ENCODE data around the gene ACSM4. TPM values are rescaled to one million over a fixed set of nuclear protein-coding genes. Genes with fewer than 3 reads are reported as not detected.
A peak's percentile ranks its signal among the peaks of the same experiment; 100 is the strongest.

Gene ACSM4
- total and polyA plus RNA-seq, 7 donors, result not detected

DNA sequence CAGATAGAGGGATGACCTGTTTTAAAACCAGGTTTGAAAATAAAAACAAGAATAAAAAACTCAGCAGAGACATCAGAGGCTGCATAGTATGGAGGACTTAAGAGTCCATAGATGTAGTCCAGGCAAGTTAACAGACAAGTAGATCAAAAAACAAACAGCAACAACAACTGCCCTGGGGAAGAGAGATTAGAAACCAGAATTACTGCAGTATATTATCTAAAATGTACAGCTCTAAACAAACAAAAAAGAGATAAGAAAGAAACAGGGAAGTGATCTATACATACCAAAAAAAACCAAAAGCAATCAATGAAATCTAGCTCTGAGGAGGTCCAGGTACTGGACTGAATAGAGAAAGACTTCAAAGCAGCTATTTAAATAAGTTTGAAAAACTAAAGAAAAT, 48.8 kb downstream of the ACSM4 start:
- TF ChIP-seq, protein P1, sequence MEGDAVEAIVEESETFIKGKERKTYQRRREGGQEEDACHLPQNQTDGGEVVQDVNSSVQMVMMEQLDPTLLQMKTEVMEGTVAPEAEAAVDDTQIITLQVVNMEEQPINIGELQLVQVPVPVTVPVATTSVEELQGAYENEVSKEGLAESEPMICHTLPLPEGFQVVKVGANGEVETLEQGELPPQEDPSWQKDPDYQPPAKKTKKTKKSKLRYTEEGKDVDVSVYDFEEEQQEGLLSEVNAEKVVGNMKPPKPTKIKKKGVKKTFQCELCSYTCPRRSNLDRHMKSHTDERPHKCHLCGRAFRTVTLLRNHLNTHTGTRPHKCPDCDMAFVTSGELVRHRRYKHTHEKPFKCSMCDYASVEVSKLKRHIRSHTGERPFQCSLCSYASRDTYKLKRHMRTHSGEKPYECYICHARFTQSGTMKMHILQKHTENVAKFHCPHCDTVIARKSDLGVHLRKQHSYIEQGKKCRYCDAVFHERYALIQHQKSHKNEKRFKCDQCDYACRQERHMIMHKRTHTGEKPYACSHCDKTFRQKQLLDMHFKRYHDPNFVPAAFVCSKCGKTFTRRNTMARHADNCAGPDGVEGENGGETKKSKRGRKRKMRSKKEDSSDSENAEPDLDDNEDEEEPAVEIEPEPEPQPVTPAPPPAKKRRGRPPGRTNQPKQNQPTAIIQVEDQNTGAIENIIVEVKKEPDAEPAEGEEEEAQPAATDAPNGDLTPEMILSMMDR (IDR thresholded peaks at IDR 0.05), result no peak
- Histone ChIP-seq H3K4me1 (no peaks in the 10 kb centered on the region), H3K27me3 (ENCODE audit: insufficient read depth in 3 of 3, low read length in 2 of 3) (peaks cover 0 to 4% (median 0%) of the 10 kb centered on the region in 3 donors), H3K36me3 (ENCODE audit: insufficient read depth in 1 of 2, low read depth in 1 of 2) (no peaks in the 10 kb centered on the region), H3K9me3 (no peaks in the 10 kb centered on the region), H3K27ac (no peak overlapping the region), H3K4me3 (no peak overlapping the region)
- DNase-seq (no peak), ATAC-seq (no peak)
- intact Hi-C loops (cut with DNase I), result no loop called here

DNA sequence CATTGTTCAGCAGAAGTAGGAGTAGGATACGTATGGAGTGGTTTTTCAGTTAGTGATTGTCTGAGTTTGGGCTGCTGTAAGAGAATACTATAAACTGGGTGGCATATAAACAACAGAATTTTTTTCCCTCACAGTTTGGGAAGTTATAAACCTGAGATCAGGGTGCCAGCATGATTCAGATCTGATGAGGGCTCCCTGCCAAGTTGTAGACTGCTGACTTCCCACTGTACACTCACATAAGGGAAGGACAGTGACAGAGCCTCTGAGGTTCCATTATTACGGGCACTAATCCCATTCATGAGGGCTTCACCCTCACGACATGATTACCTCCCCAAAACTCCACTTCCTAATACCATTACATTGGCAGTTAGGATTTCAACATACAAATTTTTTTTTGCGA, 50.7 kb downstream of the ACSM4 start:
- intact Hi-C loops (cut with DNase I), result no loop called here
- 69 to 74% (median 71%) methylated on average over 4 of the region's 4 CpGs for WGBS, 3 donors
- Histone ChIP-seq H3K9me3 (no peaks in the 10 kb centered on the region), H3K36me3 (ENCODE audit: insufficient read depth in 1 of 2, low read depth in 1 of 2) (no peaks in the 10 kb centered on the region), H3K27me3 (ENCODE audit: insufficient read depth in 3 of 3, low read length in 2 of 3) (peaks cover 0 to 4% (median 0%) of the 10 kb centered on the region in 3 donors), H3K4me3 (no peak overlapping the region), H3K27ac (no peak overlapping the region), H3K4me1 (no peaks in the 10 kb centered on the region)
- ATAC-seq (no peak), DNase-seq (no peak)
- TF ChIP-seq, protein P1 (IDR thresholded peaks at IDR 0.05), result no peak

DNA sequence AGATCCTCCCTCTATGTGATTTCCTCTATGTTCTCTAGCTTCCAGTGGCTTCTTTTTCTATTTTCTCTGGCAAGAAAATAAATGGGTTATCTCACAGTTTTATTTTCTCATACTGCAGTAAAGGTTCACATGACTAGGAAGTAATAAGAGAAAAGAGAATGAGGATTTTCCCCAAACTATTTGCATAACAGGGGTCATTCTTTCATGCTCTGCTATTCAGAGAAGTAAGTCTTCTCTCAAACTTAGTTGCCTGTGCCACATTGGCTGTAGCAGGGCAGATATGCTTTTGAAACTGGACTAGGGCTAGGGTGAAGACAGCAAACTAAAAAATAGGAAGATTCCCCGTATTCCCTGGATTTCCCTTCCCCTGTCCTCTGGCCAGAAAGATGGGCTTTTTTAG, 57.4 kb downstream of the ACSM4 start:
- no peaks in the 10 kb centered on the region for H3K4me1 ChIP-seq
- ATAC-seq (no peak), DNase-seq (no peak)
- H3K27ac ChIP-seq, result no peak overlapping the region
- WGBS, 3 donors, result 82 to 95% (median 84%) methylated on average over 1 of the region's 1 CpG
- TF ChIP-seq, protein P1 (IDR thresholded peaks at IDR 0.05), result no peak
- H3K4me3 ChIP-seq, result no peak overlapping the region
- peaks cover 8% of the 10 kb centered on the region for H3K9me3 ChIP-seq
- intact Hi-C loops (cut with DNase I), result no loop called here
- no peaks in the 10 kb centered on the region for H3K36me3 ChIP-seq (ENCODE audit: insufficient read depth in 1 of 2, low read depth in 1 of 2)
- H3K27me3 ChIP-seq (ENCODE audit: insufficient read depth in 3 of 3, low read length in 2 of 3), result no peaks in the 10 kb centered on the region

DNA sequence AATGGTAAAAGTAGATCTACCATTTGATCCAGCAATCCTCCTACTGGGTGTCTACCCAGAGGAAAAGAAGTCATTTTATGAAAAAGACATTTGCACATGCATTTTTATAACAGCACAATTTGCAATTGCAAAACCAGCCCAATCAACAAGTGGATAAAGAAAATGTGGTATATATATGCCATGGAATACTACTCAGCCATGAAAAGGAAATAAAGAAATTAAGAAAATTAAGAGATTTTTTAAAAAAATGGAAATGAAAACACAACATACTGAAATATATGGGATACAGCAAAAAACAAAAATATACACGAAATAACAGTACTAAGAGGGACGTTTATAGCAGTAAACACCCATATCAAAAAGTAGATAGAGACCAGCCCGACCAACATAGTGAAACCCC, 58.9 kb downstream of the ACSM4 start:
- Histone ChIP-seq H3K4me1 (no peaks in the 10 kb centered on the region), H3K27me3 (ENCODE audit: insufficient read depth in 3 of 3, low read length in 2 of 3) (no peaks in the 10 kb centered on the region), H3K27ac (no peak overlapping the region), H3K4me3 (no peak overlapping the region), H3K9me3 (peaks cover 8% of the 10 kb centered on the region), H3K36me3 (ENCODE audit: insufficient read depth in 1 of 2, low read depth in 1 of 2) (no peaks in the 10 kb centered on the region)
- DNase-seq, result no peak
- ATAC-seq, result no peak
- 82 to 91% (median 83%) methylated on average over 3 of the region's 3 CpGs for WGBS, 3 donors
- intact Hi-C loops (cut with DNase I), result no loop called here
- TF ChIP-seq, protein P1 (IDR thresholded peaks at IDR 0.05), result no peak

DNA sequence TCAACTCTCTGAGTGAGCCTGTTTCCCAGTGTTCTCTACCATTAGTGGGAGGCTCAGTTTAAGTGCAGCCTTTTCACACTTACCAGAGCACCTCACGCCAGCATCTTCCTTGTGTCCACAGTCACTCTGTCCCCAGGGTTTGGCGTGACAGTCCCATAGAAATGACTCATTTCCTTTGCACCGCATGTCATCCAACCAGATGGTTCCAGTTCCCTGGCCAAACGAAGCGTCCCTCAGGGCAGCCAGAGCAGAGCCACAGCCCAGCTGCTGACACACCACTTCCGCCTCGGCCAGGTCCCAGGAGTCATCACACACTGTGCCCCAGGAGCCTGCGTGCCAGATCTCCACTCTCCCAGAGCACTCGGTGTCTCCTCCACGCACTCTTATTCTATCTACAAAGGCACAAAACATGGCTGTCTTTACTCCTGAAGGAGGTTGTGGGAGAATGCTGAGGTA, 65.4 kb downstream of the ACSM4 start:
- Histone ChIP-seq H3K9me3 (no peaks in the 10 kb centered on the region), H3K27ac (no peak overlapping the region), H3K4me1 (no peaks in the 10 kb centered on the region), H3K4me3 (no peak overlapping the region), H3K27me3 (ENCODE audit: insufficient read depth in 3 of 3, low read length in 2 of 3) (no peaks in the 10 kb centered on the region), H3K36me3 (ENCODE audit: insufficient read depth in 1 of 2, low read depth in 1 of 2) (no peaks in the 10 kb centered on the region)
- ATAC-seq (peak in 1 of 4 donors; percentile 64), DNase-seq (peak; percentile 27 to 67)
- 34 to 41% (median 39%) methylated on average over 10 of the region's 10 CpGs for whole genome bisulfite sequencing, 3 donors
- TF ChIP-seq, protein P1 (IDR thresholded peaks at IDR 0.05), result no peak
- intact Hi-C loops (cut with DNase I), result no loop called here

All from psoas muscle (tissue), 8 donors.